ENCODE results near the gene RPS24.

RPS24 gene

GRCh38 chr10:78082636-78083035 lies 49.0 kb downstream of the RPS24 start:
- H3K4me3 ChIP-seq (ENCODE audit: control insufficient read depth, low read depth, low read length) = no peak overlapping the region
- TF ChIP-seq CTCF (IDR thresholded peaks at IDR 0.05; ENCODE audit: control insufficient read depth, insufficient read depth, low read depth, low read length, missing control alignments) = no peak
- no peak for DNase-seq (ENCODE audit: low read depth)
